ENCODE measurements around the gene RFX6.

Gene RFX6

GRCh38 chr6:116971959-116972358 lies 94.9 kb downstream of the RFX6 start:
- no peak for DNase-seq (ENCODE audit: low read depth, low spot score)
- H3K9me3 ChIP-seq (ENCODE audit: low read depth, low read length): no peaks in the 10 kb centered on the region
- no peak for TF ChIP-seq POLR2AphosphoS5 (IDR thresholded peaks at IDR 0.05; ENCODE audit: borderline replicate concordance, low read depth, low read length)
- TF ChIP-seq FOXP2 (optimal IDR thresholded peaks at IDR 0.05; ENCODE audit: control extremely low read depth, extremely low read length, insufficient read depth): no peak
- TF ChIP-seq EZH2 (IDR thresholded peaks at IDR 0.05): no peak
- no peak overlapping the region for H3K9ac ChIP-seq (ENCODE audit: insufficient read length)
- no peak overlapping the region for H3K4me3 ChIP-seq
- no peaks in the 10 kb centered on the region for H3K36me3 ChIP-seq (ENCODE audit: insufficient read depth, low read length)
- H3K27ac ChIP-seq: no peak overlapping the region

- no peaks in the 10 kb centered on the region for H3K36me3 ChIP-seq (ENCODE audit: insufficient read depth, low read length)
- no peaks in the 10 kb centered on the region for H3K9me3 ChIP-seq (ENCODE audit: low read depth, low read length)
- TF ChIP-seq POLR2AphosphoS5 (IDR thresholded peaks at IDR 0.05; ENCODE audit: borderline replicate concordance, low read depth, low read length) (no peak), FOXP2 (optimal IDR thresholded peaks at IDR 0.05; ENCODE audit: control extremely low read depth, extremely low read length, insufficient read depth) (no peak), EZH2 (IDR thresholded peaks at IDR 0.05) (no peak)
- no peak overlapping the region for H3K27ac ChIP-seq
- no peak overlapping the region for H3K9ac ChIP-seq (ENCODE audit: insufficient read length)
- DNase-seq (ENCODE audit: low read depth, low spot score): no peak
- H3K4me3 ChIP-seq: no peak overlapping the region
Measured at GRCh38 chr6:116973976-116974375, 96.9 kb downstream of the RFX6 start.

- H3K36me3 ChIP-seq (ENCODE audit: insufficient read depth, low read length): no peaks in the 10 kb centered on the region
Measured at GRCh38 chr6:116974526-116975316, 97.7 kb downstream of the RFX6 start.

GRCh38 chr6:116975600-116975999 lies 98.6 kb downstream of the RFX6 start:
- H3K4me3 ChIP-seq: no peak overlapping the region
- no peak for DNase-seq (ENCODE audit: low read depth, low spot score)
- no peak overlapping the region for H3K27ac ChIP-seq
- H3K9ac ChIP-seq (ENCODE audit: insufficient read length): no peak overlapping the region
- no peaks in the 10 kb centered on the region for H3K36me3 ChIP-seq (ENCODE audit: insufficient read depth, low read length)
- no peaks in the 10 kb centered on the region for H3K9me3 ChIP-seq (ENCODE audit: low read depth, low read length)
- TF ChIP-seq FOXP2 (optimal IDR thresholded peaks at IDR 0.05; ENCODE audit: control extremely low read depth, extremely low read length, insufficient read depth) (no peak), EZH2 (IDR thresholded peaks at IDR 0.05) (no peak), POLR2AphosphoS5 (IDR thresholded peaks at IDR 0.05; ENCODE audit: borderline replicate concordance, low read depth, low read length) (no peak)

More at GRCh38 chr6:116974526-116975316, 97.7 kb downstream of the RFX6 start:
- no peak for DNase-seq (ENCODE audit: low read depth, low spot score)
- Histone ChIP-seq H3K4me3 (no peak overlapping the region), H3K9ac (ENCODE audit: insufficient read length) (no peak overlapping the region), H3K27ac (no peak overlapping the region), H3K9me3 (ENCODE audit: low read depth, low read length) (no peaks in the 10 kb centered on the region)
- no peak for TF ChIP-seq EZH2 (IDR thresholded peaks at IDR 0.05)
- TF ChIP-seq POLR2AphosphoS5 (IDR thresholded peaks at IDR 0.05; ENCODE audit: borderline replicate concordance, low read depth, low read length): no peak
- TF ChIP-seq FOXP2 (optimal IDR thresholded peaks at IDR 0.05; ENCODE audit: control extremely low read depth, extremely low read length, insufficient read depth): no peak

- no peak for DNase-seq (ENCODE audit: low read depth, low spot score)
- no peak overlapping the region for H3K4me3 ChIP-seq
- TF ChIP-seq POLR2AphosphoS5 (IDR thresholded peaks at IDR 0.05; ENCODE audit: borderline replicate concordance, low read depth, low read length) (no peak), EZH2 (IDR thresholded peaks at IDR 0.05) (no peak), FOXP2 (optimal IDR thresholded peaks at IDR 0.05; ENCODE audit: control extremely low read depth, extremely low read length, insufficient read depth) (no peak)
- no peaks in the 10 kb centered on the region for H3K9me3 ChIP-seq (ENCODE audit: low read depth, low read length)
- H3K36me3 ChIP-seq (ENCODE audit: insufficient read depth, low read length): no peaks in the 10 kb centered on the region
- no peak overlapping the region for H3K9ac ChIP-seq (ENCODE audit: insufficient read length)
- H3K27ac ChIP-seq: no peak overlapping the region
Measured at GRCh38 chr6:116979560-116979959, 102.5 kb downstream of the RFX6 start.
